Neuronal stem cell (in vitro differentiated cells): Measurements from ENCODE around the gene SLC2A13.
"Not testable (repeated sequence)": the region's sequence is repeated elsewhere in the genome, so short reads cannot be mapped to it uniquely, and the experiment has no call there.

Source experiments
- DNase-seq: peaks from one replicate; pipeline ENCODE4 v3.0.0-alpha.2; 2013; ENCODE audit warnings: low spot score
- H2AFZ ChIP-seq: one replicate; pipeline ENCODE4 v1.6.1; 2013; ENCODE audit warnings: mild to moderate bottlenecking, low read length, inconsistent platforms
- H2AK5ac ChIP-seq: 2 replicates; pipeline ENCODE4 v1.6.1; 2013; ENCODE audit warnings: low read depth, mild to moderate bottlenecking, inconsistent platforms, low read length, moderate library complexity, mixed read lengths
- H2BK120ac ChIP-seq: 2 replicates; pipeline ENCODE4 v1.6.1; 2013; ENCODE audit warnings: low read depth, mild to moderate bottlenecking, inconsistent platforms, low read length, moderate library complexity, mixed read lengths
- H2BK12ac ChIP-seq: one replicate; pipeline ENCODE4 v1.6.1; 2013; ENCODE audit warnings: low read length, inconsistent platforms
- H2BK15ac ChIP-seq: 2 replicates; pipeline ENCODE4 v1.6.1; 2013; ENCODE audit warnings: mild to moderate bottlenecking, low read length, inconsistent platforms, mixed read lengths
- H2BK5ac ChIP-seq: one replicate; pipeline ENCODE4 v1.6.1; 2013; ENCODE audit warnings: inconsistent platforms, mild to moderate bottlenecking, low read length, moderate library complexity
- H3K14ac ChIP-seq: one replicate; pipeline ENCODE4 v1.6.1; 2013; ENCODE audit warnings: low read length, inconsistent platforms
- H3K18ac ChIP-seq: 2 replicates; pipeline ENCODE4 v1.6.1; 2013; ENCODE audit warnings: low read length, inconsistent platforms
- H3K23ac ChIP-seq: 2 replicates; pipeline ENCODE4 v1.6.1; 2013; ENCODE audit warnings: low read depth, mild to moderate bottlenecking, mixed read lengths, low read length, inconsistent platforms; ENCODE audit not compliant: poor library complexity
- H3K27ac ChIP-seq: replicated peaks from 3 replicates; pipeline ENCODE4 v1.5.1; 2013; ENCODE audit warnings: low read length, inconsistent platforms
- H3K27me3 ChIP-seq, 3 experiments: 2 replicates each; pipeline ENCODE4 v1.6.1; 2013; ENCODE audit warnings: low read length in 3 of 3, mild to moderate bottlenecking in 2 of 3, inconsistent platforms in 1 of 3, low read depth in 1 of 3, mixed read lengths in 1 of 3, moderate library complexity in 1 of 3; ENCODE audit not compliant: control insufficient read depth in 3 of 3, insufficient read depth in 3 of 3
- H3K36me3 ChIP-seq, 2 donors: replicated peaks in 1 of 2; 2 replicates each; pipeline ENCODE4 v1.6.1; 2013; ENCODE audit warnings: low read length in 2 of 2; ENCODE audit not compliant: control insufficient read depth in 2 of 2, insufficient read depth in 2 of 2
- H3K4ac ChIP-seq: 2 replicates; pipeline ENCODE4 v1.6.1; 2013; ENCODE audit warnings: inconsistent platforms, mild to moderate bottlenecking, low read length, moderate library complexity
- H3K4me1 ChIP-seq, 2 donors: 1 replicate in 1 of 2; 2 replicates in 1 of 2; pipeline ENCODE4 v1.6.1; 2013; ENCODE audit warnings: low read length in 2 of 2, low read depth in 1 of 2; ENCODE audit not compliant: control insufficient read depth in 2 of 2, insufficient read depth in 1 of 2
- H3K4me2 ChIP-seq: one replicate; pipeline ENCODE4 v1.6.1; 2013; ENCODE audit warnings: mild to moderate bottlenecking, low read length, inconsistent platforms; ENCODE audit not compliant: insufficient read depth, poor library complexity, severe bottlenecking
- H3K4me3 ChIP-seq, 2 donors: 2 replicates each; pipeline ENCODE4 v1.5.1; 2013; ENCODE audit warnings: low read length in 2 of 2, mild to moderate bottlenecking in 2 of 2, inconsistent platforms in 1 of 2, moderate library complexity in 1 of 2
- H3K79me1 ChIP-seq: one replicate; pipeline ENCODE4 v1.6.1; 2013; ENCODE audit warnings: low read depth, mild to moderate bottlenecking, inconsistent platforms, low read length, moderate library complexity
- H3K9ac ChIP-seq: one replicate; pipeline ENCODE4 v1.6.1; 2013; ENCODE audit warnings: mild to moderate bottlenecking, low read depth, low read length, inconsistent platforms; ENCODE audit not compliant: poor library complexity
- H3K9me3 ChIP-seq, 2 donors: replicated peaks in 1 of 2; 2 replicates each; pipeline versions ENCODE3 to v1.6.1; 2013; ENCODE audit warnings: low read length in 2 of 2, mild to moderate bottlenecking in 2 of 2, inconsistent platforms in 1 of 2, low read depth in 1 of 2, mixed read lengths in 1 of 2, moderate library complexity in 1 of 2; ENCODE audit not compliant: control insufficient read depth in 2 of 2, insufficient read depth in 1 of 2
- H4K8ac ChIP-seq: one replicate; pipeline ENCODE4 v1.6.1; 2013; ENCODE audit warnings: low read depth, mild to moderate bottlenecking, inconsistent platforms, low read length, moderate library complexity
- H4K91ac ChIP-seq: one replicate; pipeline ENCODE4 v1.6.1; 2013; ENCODE audit warnings: low read length, low read depth, mild to moderate bottlenecking, inconsistent platforms; ENCODE audit not compliant: poor library complexity
- WGBS, 2 donors: extraction: QIAGEN DNeasy Blood & Tissue Kit; methylation state at CpG; one replicate each; pipeline ENCODE4 v1.1.7; 2013; ENCODE audit warnings: missing lambda C conversion rate in 2 of 2, mixed read lengths in 1 of 2; ENCODE audit not compliant: insufficient read length in 2 of 2, insufficient replicate concordance in 1 of 2; ENCODE audit errors: extremely low coverage in 2 of 2; 5-methylcytosine and 5-hydroxymethylcytosine counted together

The SLC2A13 gene

GRCh38 chr12:39848218-39848617 is 257.7 kb downstream of the SLC2A13 start:
- not testable (repeated sequence) for H2BK120ac ChIP-seq, H3K23ac ChIP-seq, H3K18ac ChIP-seq, H3K4ac ChIP-seq, H3K4me3 ChIP-seq, H3K79me1 ChIP-seq, H2BK5ac ChIP-seq, H4K8ac ChIP-seq, H3K27me3 ChIP-seq, H3K36me3 ChIP-seq, H4K91ac ChIP-seq, H3K4me2 ChIP-seq, H2AFZ ChIP-seq, H3K9ac ChIP-seq, DNase-seq, H3K14ac ChIP-seq, H3K9me3 ChIP-seq, H2BK15ac ChIP-seq, H2BK12ac ChIP-seq, H2AK5ac ChIP-seq, H3K27ac ChIP-seq, H3K4me1 ChIP-seq
- WGBS, 2 donors = no CpG with 5 or more reads among the region's 1 CpG

- H3K4me2 ChIP-seq = no peak overlapping the region
- no peak for DNase-seq
- no peak overlapping the region for H3K4me3 ChIP-seq
- H3K36me3 ChIP-seq = no peaks in the 10 kb centered on the region
- no CpG with 5 or more reads among the region's 2 CpGs for WGBS, 2 donors
- no peak overlapping the region for H3K23ac ChIP-seq
- no peak overlapping the region for H2BK12ac ChIP-seq
- H2AK5ac ChIP-seq = no peak overlapping the region
- H4K91ac ChIP-seq = no peak overlapping the region
- H3K4ac ChIP-seq = no peak overlapping the region
- H3K27ac ChIP-seq = no peak overlapping the region
- no peak overlapping the region for H2BK120ac ChIP-seq
- H3K9ac ChIP-seq = no peak overlapping the region
- no peak overlapping the region for H2BK15ac ChIP-seq
- no peak overlapping the region for H2BK5ac ChIP-seq
- no peak overlapping the region for H3K18ac ChIP-seq
- no peak overlapping the region for H4K8ac ChIP-seq
- H3K9me3 ChIP-seq = no peaks in the 10 kb centered on the region
- no peak overlapping the region for H3K14ac ChIP-seq
- H2AFZ ChIP-seq = peak overlapping the region; percentile 27
- no peaks in the 10 kb centered on the region for H3K27me3 ChIP-seq
- no peaks in the 10 kb centered on the region for H3K79me1 ChIP-seq
- H3K4me1 ChIP-seq = peaks cover 0 to 3% of the 10 kb centered on the region in 2 donors
These were observed 258.8 kb downstream of the SLC2A13 start for GRCh38 chr12:39846971-39847650.

- Histone ChIP-seq H3K4me1 (peaks cover 0 to 3% of the 10 kb centered on the region in 2 donors), H3K9ac (no peak overlapping the region), H3K4ac (no peak overlapping the region), H2AFZ (no peak overlapping the region), H3K4me3 (no peak overlapping the region), H2BK12ac (no peak overlapping the region), H4K8ac (no peak overlapping the region), H3K27ac (no peak overlapping the region), H3K36me3 (no peaks in the 10 kb centered on the region), H3K27me3 (no peaks in the 10 kb centered on the region), H3K9me3 (no peaks in the 10 kb centered on the region), H3K4me2 (no peak overlapping the region), H2AK5ac (no peak overlapping the region), H3K79me1 (no peaks in the 10 kb centered on the region), H3K18ac (no peak overlapping the region), H3K23ac (no peak overlapping the region), H2BK120ac (no peak overlapping the region), H2BK15ac (no peak overlapping the region), H4K91ac (no peak overlapping the region), H2BK5ac (no peak overlapping the region), H3K14ac (no peak overlapping the region)
- WGBS, 2 donors = no CpG with 5 or more reads among the region's 2 CpGs
- no peak for DNase-seq
These were observed 259.6 kb downstream of the SLC2A13 start for GRCh38 chr12:39846304-39846703.

GRCh38 chr12:39840422-39840821 is 265.5 kb downstream of the SLC2A13 start:
- H3K9ac ChIP-seq = no peak overlapping the region
- H4K8ac ChIP-seq = no peak overlapping the region
- WGBS, 2 donors = no CpG with 5 or more reads among the region's 2 CpGs
- H3K4me3 ChIP-seq = no peak overlapping the region
- no peak overlapping the region for H2AFZ ChIP-seq
- H2AK5ac ChIP-seq = no peak overlapping the region
- no peak overlapping the region for H3K23ac ChIP-seq
- H2BK15ac ChIP-seq = no peak overlapping the region
- H3K18ac ChIP-seq = no peak overlapping the region
- H3K9me3 ChIP-seq = no peaks in the 10 kb centered on the region
- no peak overlapping the region for H3K4me2 ChIP-seq
- H2BK5ac ChIP-seq = no peak overlapping the region
- no peak overlapping the region for H2BK120ac ChIP-seq
- no peak overlapping the region for H4K91ac ChIP-seq
- no peaks in the 10 kb centered on the region for H3K79me1 ChIP-seq
- no peaks in the 10 kb centered on the region for H3K4me1 ChIP-seq
- H3K4ac ChIP-seq = no peak overlapping the region
- H3K27me3 ChIP-seq = no peaks in the 10 kb centered on the region
- no peak overlapping the region for H3K14ac ChIP-seq
- no peak for DNase-seq
- no peak overlapping the region for H3K27ac ChIP-seq
- H3K36me3 ChIP-seq = no peaks in the 10 kb centered on the region
- H2BK12ac ChIP-seq = no peak overlapping the region
